ENCODE results near the gene PRSS16. TPM values are rescaled to one million over a fixed set of nuclear protein-coding genes. Genes with fewer than 3 reads are reported as not detected.
A peak's percentile ranks its signal among the peaks of the same experiment; 100 is the strongest.

Gene PRSS16
- total RNA-seq, 1 experiment from 2014 or later: 16.4 TPM

DNA sequence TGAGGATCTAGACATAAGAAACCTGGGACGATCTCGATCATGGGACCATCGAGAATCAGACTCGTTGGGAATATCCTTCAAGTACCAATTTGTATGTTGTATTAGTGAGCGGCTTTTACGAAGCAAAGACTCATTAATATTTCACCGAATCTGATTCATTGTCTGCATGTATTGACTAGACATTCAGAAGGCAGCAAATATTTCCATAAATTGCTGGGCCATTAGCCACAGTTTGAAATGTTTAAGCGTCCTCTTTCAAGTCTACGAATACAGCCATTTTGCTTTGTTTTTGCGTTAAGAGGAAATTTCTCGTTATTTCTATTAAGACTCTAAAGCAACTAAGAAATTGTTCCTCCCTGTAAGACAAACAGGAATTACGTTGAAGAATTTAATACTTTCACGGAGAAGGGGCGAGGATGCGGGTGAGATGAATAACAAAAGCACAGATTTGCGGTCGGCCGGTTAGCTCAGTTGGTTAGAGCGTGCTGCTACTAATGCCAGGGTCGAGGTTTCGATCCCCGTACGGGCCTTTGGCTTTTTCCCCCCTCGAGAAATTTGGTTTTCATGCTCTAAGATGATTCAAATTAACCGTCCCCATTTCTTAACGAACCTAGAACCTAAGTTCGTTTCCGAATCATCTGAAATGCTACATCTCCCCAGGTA is 46.1 kb downstream of the PRSS16 start:
- peak overlapping the region; percentile 41 for H3K4me3 ChIP-seq (ENCODE audit: low read depth, low read length)
- Mint-ChIP-seq H3K27ac (ENCODE audit: unreplicated experiment) (peak overlapping the region; percentile 54), H3K9me3 (ENCODE audit: unreplicated experiment) (no peaks in the 10 kb centered on the region), H3K4me3 (ENCODE audit: unreplicated experiment) (peak overlapping the region; percentile 97), H3K27me3 (ENCODE audit: insufficient read depth, unreplicated experiment) (peaks cover 9% of the 10 kb centered on the region), H3K36me3 (ENCODE audit: insufficient read depth, unreplicated experiment) (peaks cover 34% of the 10 kb centered on the region), H3K4me1 (ENCODE audit: low read depth, unreplicated experiment) (peaks cover 22% of the 10 kb centered on the region)
- H3K4me1 ChIP-seq: peaks cover 9% of the 10 kb centered on the region; the same call in 1 of the 2 replicates
- CTCF ChIA-PET: interaction anchor here (0.6 kb wide), 1 partner anchor 230 kb away, joined by 3 read pairs; no protein-coding TSS in a partner anchor
- H3K9me3 ChIP-seq: no peaks in the 10 kb centered on the region
- no peak for TF ChIP-seq CTCF (IDR thresholded peaks at IDR 0.05; ENCODE audit: insufficient read depth in 1 of 2, low read depth in 1 of 2, low read length in 1 of 2, severe bottlenecking in 1 of 2, unreplicated experiment in 1 of 2)
- intact Hi-C loops (cut with micrococcal nuclease; ENCODE audit: unreplicated experiment): loop anchor here (2.0 kb wide), 2 partner anchors 57 to 185 kb away; no protein-coding TSS in a partner anchor
- H3K36me3 ChIP-seq (ENCODE audit: control insufficient read depth, insufficient read depth, low read length): no peaks in the 10 kb centered on the region
- POLR2A ChIA-PET: interaction anchor here (0.9 kb wide), 1 partner anchor 42 kb away, joined by 4 read pairs; no protein-coding TSS in a partner anchor
- DNase-seq: peak; percentile 44 to 73
- no peaks in the 10 kb centered on the region for H3K27me3 ChIP-seq (replicated peaks; ENCODE audit: control insufficient read depth, insufficient read depth, low read length)
- no TSS peak for BruUV-seq (replicated peaks)

GRCh38 chr6:27294409-27294808 is 46.9 kb downstream of the PRSS16 start:
- CTCF ChIA-PET: interaction anchor here (0.6 to 0.8 kb wide), 2 partner anchors 76 to 229 kb away, joined by 3 to 6 read pairs; no protein-coding TSS in a partner anchor
- peaks cover 7% of the 10 kb centered on the region for H3K27me3 Mint-ChIP-seq (ENCODE audit: insufficient read depth, unreplicated experiment)
- POLR2A ChIA-PET: interaction anchor here (0.9 kb wide), 1 partner anchor 43 kb away, joined by 4 read pairs; no protein-coding TSS in a partner anchor
- peaks cover 34% of the 10 kb centered on the region for H3K36me3 Mint-ChIP-seq (ENCODE audit: insufficient read depth, unreplicated experiment)
- peak overlapping the region; percentile 77 for H3K27ac Mint-ChIP-seq (ENCODE audit: unreplicated experiment)
- peak in 1 of 2 experiments; percentile 16 for DNase-seq
- no TSS peak for BruUV-seq (replicated peaks)
- Histone ChIP-seq H3K27me3 (replicated peaks; ENCODE audit: control insufficient read depth, insufficient read depth, low read length) (no peaks in the 10 kb centered on the region), H3K4me3 (ENCODE audit: low read depth, low read length) (peak overlapping the region; percentile 41), H3K4me1 (0 out of 2 replicates have a peak, but pooled peaks cover 5% of the 10 kb centered on the region), H3K36me3 (ENCODE audit: control insufficient read depth, insufficient read depth, low read length) (no peaks in the 10 kb centered on the region), H3K9me3 (no peaks in the 10 kb centered on the region)
- H3K4me3 Mint-ChIP-seq (ENCODE audit: unreplicated experiment): peak overlapping the region; percentile 97
- no peak for TF ChIP-seq CTCF (IDR thresholded peaks at IDR 0.05; ENCODE audit: insufficient read depth in 1 of 2, low read depth in 1 of 2, low read length in 1 of 2, severe bottlenecking in 1 of 2, unreplicated experiment in 1 of 2)
- H3K9me3 Mint-ChIP-seq (ENCODE audit: unreplicated experiment): no peaks in the 10 kb centered on the region
- intact Hi-C loops (cut with micrococcal nuclease; ENCODE audit: unreplicated experiment): loop anchor here (2.0 kb wide), 2 partner anchors 58 to 184 kb away; no protein-coding TSS in a partner anchor
- H3K4me1 Mint-ChIP-seq (ENCODE audit: low read depth, unreplicated experiment): peaks cover 17% of the 10 kb centered on the region

DNA sequence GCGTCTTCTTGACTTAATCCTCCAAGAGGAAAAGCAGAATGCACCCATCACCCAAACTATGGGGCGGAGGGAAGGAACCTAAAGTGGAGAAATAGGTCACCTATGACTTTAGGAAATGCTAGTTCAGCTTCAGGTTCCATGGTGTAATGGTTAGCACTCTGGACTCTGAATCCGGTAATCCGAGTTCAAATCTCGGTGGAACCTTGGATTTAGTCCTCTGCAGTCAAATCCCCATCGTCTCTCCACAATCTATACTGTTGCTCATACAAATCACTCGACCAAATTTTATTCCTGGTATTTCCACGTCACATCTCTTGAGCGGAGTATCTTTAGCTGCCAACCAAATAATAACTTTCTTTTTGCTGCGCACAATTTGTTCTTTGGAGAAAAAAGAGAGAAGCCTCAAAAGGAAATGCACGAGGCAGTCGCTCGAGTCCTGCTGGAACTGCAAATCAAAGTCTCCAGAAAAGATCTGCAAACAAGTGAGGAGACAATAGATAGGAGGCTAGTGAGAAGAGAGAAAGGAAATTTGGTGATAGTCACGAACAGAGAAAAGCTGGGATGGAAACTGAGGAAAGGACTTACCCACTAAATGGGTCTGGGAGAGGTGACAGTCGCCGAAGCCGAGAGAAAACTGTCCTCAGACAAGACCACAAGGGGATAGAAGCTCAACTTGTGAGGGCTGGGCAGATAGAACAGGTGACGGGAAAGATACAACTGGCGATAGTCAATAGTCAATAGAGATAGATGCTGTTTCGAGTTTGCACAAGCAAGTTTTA is 48.0 kb downstream of the PRSS16 start:
- no TSS peak for BruUV-seq (replicated peaks)
- peak; percentile 59 to 71 for DNase-seq
- peaks cover 7% of the 10 kb centered on the region for H3K27me3 Mint-ChIP-seq (ENCODE audit: insufficient read depth, unreplicated experiment)
- CTCF ChIA-PET: interaction anchor here (0.6 to 1.3 kb wide), 5 partner anchors 44 to 1072 kb away, joined by 3 to 6 read pairs (median 5); partner anchors contain the start of gene ZNF184
- TF ChIP-seq CTCF (IDR thresholded peaks at IDR 0.05; ENCODE audit: insufficient read depth in 1 of 2, low read depth in 1 of 2, low read length in 1 of 2, severe bottlenecking in 1 of 2, unreplicated experiment in 1 of 2): no peak
- peak overlapping the region; percentile 97 for H3K4me3 Mint-ChIP-seq (ENCODE audit: unreplicated experiment)
- Histone ChIP-seq H3K4me3 (ENCODE audit: low read depth, low read length) (peak overlapping the region; percentile 41), H3K4me1 (0 out of 2 replicates have a peak, but pooled peaks cover 5% of the 10 kb centered on the region), H3K36me3 (ENCODE audit: control insufficient read depth, insufficient read depth, low read length) (no peaks in the 10 kb centered on the region), H3K9me3 (no peaks in the 10 kb centered on the region), H3K27me3 (replicated peaks; ENCODE audit: control insufficient read depth, insufficient read depth, low read length) (no peaks in the 10 kb centered on the region)
- H3K4me1 Mint-ChIP-seq (ENCODE audit: low read depth, unreplicated experiment): peaks cover 16% of the 10 kb centered on the region
- no peaks in the 10 kb centered on the region for H3K9me3 Mint-ChIP-seq (ENCODE audit: unreplicated experiment)
- H3K27ac Mint-ChIP-seq (ENCODE audit: unreplicated experiment): peak overlapping the region; percentile 77
- H3K36me3 Mint-ChIP-seq (ENCODE audit: insufficient read depth, unreplicated experiment): peaks cover 34% of the 10 kb centered on the region
- intact Hi-C loops (cut with micrococcal nuclease; ENCODE audit: unreplicated experiment): loop anchor here (1.0 to 5.0 kb wide), 7 partner anchors 15 to 392 kb away; no protein-coding TSS in a partner anchor
- POLR2A ChIA-PET: interaction anchor here (0.6 to 1.1 kb wide), 6 partner anchors 14 to 698 kb away, joined by 3 to 9 read pairs (median 4); a partner anchor contains a TSS

All from Caco-2 (cell line).